Raji (cell line): ENCODE measurements around the gene RRAD.
A peak's percentile ranks its signal among the peaks of the same experiment; 100 is the strongest.

Experiments
- POLR2A ChIP-seq: IDR thresholded peaks from 2 replicates; pipeline ENCODE4 v1.6.1; 2011; ENCODE audit warnings: low read depth, low read length, control low read depth; ENCODE audit not compliant: insufficient read depth

RRAD gene

DNA sequence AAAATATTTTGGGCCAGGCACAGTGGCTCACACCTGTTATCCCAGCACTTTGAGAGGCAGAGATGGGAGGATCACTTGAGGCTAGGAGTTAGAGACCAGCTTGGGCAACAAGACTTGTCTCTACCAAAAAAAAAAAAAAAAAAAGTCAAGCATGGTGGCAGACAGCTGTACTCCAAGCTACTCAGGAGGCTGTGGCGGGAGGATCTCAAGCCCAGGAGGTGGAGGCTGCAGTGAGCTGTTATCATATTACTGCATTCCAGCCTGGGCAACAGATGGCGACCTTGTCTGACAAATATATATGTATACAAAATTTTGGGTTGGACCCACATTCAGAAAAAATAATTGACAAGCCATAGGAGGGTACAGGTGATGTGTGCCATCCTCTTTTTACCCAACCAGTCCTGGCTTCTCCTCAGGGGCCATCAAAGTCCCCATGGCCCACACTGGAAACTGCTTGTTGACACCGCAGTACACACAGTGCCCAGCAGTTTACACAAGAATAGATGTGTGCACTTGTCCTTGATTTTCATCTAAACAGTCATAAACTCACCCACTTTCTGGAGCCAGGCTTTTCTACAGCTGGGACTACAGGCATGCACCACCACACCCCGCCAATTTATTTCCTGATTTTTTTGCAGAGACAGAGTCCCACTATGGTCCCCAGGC is 11.7 kb upstream of the RRAD start:
- no peak for TF ChIP-seq POLR2A

DNA sequence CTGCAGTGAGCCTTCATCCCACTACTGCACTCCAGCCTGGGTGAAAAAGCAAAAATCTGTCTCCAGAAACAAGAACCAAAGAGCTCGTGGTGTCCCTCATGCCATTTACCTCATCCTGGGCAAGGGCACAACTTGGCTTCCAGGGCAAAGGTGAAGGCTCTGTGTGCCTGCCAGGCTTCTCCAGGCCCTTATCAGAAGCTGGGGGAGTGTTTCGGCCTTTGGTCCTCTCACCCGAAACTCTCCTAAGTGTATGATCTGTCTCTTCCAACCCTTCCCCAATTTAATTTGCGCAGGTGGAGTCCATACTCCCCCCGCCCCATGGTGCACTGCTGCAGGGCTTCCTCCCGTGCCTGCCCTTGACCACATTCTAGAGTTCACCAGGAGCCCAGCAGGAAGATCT is 11.1 kb upstream of the RRAD start:
- TF ChIP-seq POLR2A: no peak

DNA sequence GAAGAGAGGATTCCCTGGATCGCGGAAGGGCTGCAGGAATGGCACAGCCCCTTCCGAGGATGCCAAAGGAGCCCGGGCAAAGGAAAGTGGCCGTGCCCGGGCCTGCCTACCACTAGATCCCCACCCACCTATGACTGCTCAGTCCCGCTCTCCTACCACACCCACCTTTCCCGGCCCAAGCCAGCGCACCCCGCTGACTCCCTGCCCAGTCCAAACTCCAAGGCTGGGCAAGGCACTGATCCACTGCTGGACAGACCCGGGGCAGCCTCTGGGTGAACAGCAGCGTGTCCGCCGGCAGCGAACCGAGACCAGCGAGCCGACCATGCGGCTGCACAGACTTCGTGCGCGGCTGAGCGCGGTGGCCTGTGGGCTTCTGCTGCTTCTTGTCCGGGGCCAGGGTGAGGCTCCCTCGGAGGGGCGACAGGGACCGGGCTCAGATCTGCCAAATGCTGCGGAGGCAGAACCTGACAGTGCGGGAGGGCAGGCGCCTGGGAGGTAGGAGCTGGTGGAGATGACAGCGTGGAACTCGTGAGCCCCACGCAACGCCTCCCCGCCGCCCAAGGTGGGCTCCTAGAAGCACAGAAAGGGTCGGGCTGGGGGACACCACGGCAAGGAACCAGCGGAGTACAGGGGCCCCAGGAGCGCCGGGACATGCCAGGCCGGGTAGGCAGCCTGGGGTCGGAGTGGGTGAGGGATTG is 10.1 kb upstream of the RRAD start, which contains the start of gene CES2:
CES2 (plus strand) TSS at position 203 of the 698 bp plus-strand sequence; CDS start at position 323, 120 bp downstream.
- no peak for TF ChIP-seq POLR2A

DNA sequence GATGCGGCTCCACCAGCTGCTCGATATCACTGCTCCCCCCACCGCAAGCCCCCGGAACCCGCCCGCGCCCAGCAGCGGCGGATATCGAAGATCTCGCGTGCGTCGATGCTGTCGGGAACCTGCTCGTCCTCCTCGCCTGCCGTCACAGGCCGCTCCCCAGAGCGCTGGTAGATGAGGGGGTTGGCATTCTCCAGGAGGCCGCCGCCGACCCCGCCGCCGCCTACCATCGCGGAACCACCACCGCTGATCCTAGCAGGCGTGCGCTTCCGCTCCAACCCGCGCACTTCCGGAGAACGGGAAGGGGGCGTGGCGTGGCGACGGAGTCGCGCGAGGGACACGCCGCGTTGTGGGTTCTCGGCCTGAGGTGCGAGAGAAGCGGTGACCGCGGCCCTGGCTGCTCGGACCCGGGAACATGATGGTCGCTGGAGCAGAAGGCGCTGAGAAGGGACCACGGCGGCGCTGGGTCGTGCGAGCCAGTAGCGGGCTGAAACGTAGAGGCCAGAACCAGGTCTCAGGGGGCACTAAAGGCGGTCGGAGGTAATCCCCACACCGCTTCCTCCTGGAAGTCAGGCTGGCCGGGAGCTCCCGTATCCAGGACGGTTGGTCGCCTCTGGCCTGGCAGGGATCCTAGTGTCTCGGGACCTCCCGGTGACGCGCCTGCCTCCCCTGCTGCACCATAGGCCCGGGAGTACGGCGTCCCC is 9.0 kb upstream of the RRAD start, which contains the start of gene CIAO2B:
CIAO2B (minus strand) TSS at position 265 of the 701 bp plus-strand sequence; CDS start at position 227, 38 bp downstream.
- peak; percentile 91 for TF ChIP-seq POLR2A

DNA sequence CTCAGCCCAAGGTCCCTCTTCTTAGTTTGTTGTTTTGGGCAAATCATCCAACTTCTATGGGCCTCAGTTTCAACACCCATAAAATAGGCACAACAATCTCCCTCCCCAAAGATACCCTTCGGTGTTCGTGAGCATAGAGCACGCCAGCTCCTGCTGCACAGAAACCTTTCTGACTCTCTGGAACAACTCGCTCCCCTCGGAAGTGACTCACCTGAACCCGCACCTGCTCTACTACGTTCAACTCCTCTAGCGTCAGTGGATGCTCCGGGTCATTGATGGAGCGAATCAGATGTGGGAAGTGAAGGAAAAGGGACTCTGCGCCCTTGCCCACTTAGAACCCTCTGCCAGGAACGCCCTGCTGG is 8.4 kb upstream of the RRAD start:
- TF ChIP-seq POLR2A: no peak

DNA sequence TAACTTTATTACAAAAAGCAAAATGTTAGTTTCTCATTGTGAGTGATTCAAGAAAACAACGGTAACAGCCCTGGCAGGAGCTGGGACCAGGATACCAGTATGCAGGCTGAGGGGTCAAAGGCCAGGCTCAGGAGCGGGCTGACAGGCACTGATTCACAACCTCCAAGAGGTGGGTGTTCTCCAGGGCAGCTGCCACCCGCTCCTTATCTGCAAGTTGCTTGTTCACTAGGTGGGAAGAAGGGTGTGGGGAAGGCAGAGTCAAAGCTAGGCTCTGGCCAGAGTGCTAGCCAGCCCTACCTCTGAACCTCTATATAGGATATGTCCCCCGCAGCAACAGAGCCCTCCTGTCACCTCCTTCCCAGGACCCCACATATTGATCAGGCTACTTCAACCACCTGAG is 6.7 kb upstream of the RRAD start:
- no peak for TF ChIP-seq POLR2A

DNA sequence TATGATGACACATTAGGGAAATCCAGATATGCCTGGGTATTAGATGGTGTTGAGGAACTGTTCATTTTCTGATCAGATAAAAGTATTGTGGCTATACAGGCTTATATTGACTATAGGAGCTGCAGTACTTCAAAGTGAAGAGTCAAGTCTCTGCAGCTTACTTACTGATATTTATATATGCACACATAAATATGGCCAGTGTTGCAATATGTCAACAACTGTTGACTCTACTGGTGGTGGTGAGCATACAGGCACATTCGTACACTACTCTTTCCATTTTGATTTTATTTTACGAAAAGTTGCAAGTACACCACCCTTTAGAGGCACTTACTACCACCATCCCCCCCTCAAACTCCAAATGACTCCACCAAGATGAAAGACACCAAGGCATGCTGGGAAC is 6.3 kb upstream of the RRAD start:
- TF ChIP-seq POLR2A: no peak

DNA sequence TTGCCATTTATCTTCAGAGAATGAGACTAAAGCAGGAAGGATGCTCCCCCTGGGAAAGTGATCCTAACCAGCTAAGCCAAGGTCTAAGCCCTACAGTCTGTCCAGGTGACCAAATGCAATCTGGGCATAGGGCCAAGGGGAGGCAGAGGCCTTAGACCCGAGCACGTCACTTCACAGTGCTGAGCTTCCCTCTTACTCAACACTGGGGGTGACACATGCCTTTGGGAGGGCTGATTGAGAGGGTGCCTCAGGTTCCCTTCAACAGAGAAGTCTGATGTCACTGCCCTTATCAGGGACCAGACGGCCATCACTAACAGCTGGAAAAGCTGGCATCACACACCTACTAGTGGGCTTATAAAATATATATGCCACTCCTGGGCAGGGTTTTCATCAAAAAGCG is 4.9 kb upstream of the RRAD start:
- TF ChIP-seq POLR2A: no peak

DNA sequence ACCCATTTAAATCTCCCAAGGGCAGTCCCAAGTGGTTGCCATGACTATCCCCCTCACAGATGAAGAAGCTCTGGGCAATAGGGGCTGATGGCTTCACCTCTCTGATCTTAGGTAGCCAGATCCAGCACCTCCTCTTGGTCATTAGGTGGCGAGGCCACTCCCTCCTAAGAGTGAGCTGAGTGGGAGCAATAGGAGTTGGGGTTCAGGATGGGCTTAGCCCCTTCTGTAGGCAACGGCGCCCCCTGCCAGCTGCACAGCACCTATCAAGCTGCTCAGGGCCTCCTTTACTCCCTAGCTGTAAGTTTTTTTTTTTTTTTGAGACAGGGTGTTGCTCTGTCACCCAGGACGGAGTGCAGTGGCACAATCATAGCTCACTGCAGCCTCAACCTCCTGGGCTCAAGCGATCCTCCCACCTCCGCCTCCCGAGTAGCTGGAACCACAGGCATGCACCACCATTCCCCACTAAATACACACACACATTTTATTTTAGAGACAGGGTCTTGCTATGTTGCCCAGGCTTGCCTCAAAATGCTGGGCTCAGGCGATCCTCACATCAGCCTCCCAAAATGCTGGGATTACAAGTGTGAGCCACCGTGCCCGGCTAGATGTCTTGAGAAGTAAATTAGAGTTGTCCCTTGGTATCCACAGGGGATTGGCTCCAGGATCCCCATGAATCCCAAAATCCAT is 3.5 kb upstream of the RRAD start:
- TF ChIP-seq POLR2A: no peak

DNA sequence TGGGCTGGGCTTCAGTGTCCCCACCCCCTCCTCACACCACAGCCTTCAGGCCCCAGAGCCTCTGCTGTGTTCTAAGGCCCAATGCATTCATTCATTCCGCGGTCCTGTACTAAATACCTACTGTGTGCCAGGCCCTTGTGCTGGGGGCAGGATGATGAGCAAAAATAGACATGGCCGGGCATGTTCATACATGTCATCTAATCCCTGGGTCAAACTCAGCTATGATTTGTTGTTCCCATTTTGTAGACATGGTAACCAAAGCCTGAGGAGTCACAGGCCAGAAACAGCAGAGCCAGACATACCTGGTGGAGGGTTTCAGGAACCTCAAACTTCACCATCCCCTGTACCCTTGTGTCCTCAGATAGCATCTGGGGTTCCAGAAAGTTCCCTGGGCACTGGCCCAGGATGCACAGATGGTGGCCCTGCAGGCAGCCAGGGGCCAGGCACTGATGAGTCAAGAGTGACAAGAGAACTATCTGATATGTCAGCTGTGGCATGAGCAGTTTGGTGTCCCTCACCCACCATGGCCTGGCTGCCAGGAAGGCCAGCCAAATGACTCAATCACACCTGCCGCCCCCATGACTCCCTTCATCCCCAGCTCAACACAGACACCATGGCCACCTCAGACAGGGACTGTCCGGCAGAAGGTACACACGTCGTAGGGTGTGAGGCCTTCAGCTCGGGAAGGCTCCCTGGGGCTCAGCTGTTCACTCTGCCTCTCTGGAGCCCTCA is 2.7 kb upstream of the RRAD start:
- TF ChIP-seq POLR2A: no peak

DNA sequence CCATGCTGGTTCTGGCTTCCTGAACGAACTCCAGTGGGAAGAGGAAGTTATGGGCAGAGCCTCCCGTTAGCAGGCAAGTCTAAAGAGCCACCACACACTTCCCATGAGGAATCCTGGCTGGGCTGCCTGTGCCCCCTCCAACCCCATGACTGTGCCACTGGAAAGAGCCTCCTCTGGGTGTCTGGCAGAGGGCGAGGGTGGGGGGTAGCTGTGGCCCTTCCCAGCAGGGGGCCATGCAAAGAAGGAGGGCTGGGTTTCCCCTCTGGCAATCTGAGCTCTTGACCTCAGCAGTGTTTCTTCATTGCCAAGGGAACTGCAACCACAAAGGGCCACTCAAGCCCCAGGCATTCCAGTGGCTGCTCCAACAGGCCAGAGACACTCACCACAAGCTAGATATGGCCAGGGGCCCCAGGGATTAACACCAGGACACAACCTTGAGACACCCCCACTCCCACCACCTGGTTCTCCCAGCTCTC is 1.7 kb upstream of the RRAD start:
- TF ChIP-seq POLR2A: no peak

DNA sequence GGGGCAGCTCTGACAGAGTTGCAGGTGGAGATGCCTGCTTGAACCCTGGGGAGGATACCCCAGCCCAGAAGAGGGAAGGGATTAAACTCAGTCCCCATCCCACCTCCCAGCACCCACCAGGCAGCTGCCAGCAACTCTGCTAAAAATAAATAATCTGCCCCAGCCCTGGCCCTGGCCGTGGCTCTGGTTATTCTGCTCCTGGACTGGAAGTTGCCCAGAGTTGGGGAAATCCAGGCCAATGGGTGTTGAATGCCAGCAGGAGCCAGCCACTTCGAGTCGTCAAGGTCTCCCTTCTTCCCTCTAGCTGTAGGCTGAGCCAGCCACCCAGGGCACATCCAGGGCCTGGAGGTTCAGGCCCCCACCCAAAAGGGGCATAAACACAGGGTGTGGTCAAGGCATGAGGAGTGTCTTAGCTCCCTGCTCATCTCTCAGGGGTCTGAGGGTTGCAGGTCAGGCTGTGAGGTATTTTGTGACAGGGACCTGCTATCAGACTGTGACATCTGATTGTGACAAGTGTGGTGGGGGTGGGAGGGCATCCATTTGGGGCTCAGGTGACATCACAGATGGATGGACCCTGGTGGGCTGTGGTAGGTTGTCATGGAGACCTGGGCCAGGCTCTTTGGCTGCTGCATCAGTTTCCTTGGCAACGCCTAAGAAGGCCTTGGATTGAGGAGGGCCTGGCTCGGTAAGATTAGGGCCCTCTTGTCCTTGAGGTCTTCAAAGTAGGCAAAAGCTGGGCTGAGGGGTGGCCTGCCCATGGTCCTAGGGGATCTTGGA is 1.0 kb upstream of the RRAD start:
- no peak for TF ChIP-seq POLR2A

DNA sequence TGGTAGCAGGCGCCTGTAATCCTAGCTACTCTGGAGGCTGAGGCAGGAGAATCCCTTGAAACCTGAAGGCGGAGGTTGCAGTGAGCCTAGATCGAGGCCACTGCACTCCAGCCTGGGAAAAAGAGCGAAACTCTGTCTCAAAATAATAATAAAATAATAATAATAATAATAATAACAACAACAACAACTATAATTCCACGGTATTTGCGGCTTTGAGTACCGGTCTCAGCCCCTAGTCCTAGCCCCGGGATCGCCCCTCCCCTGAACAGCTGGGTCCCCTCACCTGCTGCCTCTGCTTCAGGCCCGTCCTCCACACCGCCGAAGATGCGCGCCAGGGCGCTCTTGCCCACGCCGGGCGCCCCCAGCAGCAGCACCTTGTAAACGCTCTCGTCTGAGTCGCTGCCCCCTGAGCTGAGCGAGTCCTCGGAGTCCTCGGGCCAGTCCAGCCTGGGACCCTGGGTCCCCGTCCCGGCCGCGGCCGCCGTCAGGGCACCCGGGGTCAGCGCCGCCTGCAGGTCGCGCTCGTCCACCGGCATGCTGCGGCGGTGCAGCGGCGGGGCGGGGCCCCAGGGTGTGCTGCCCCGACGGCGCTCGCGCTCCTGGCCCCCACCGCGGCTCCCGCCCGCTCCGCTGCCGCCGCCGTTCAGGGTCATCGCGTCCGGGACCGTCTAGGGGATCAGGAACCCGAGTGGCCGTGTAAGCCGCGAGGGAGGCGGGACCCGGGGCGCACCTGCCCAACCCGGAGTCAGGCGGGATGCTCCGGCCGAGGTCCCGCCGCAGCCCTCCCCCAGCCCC is 611 bp downstream of the RRAD start:
- no peak for TF ChIP-seq POLR2A
